Breast epithelium (tissue), 4 donors: ENCODE measurements around the gene MAN1A1. TPM values are rescaled to one million over a fixed set of nuclear protein-coding genes. Genes with fewer than 3 reads are reported as not detected.

Source experiments
- DNase-seq, 2 donors: peaks; one replicate each; pipeline ENCODE4 v3.0.0-alpha.2; 2019; ENCODE audit warnings: low spot score in 2 of 2
- H3K27ac ChIP-seq, 2 donors: fragments of 200-600 bp; sonication (generic) in 1 of 2; one replicate each; pipeline ENCODE4 v1.5.1; 2016 to 2019; ENCODE audit warnings: mild to moderate bottlenecking in 1 of 2
- H3K27me3 ChIP-seq, 2 donors: fragments of 200-600 bp; sonication (generic) in 1 of 2; one replicate each; pipeline versions ENCODE4 v1.5.1 to v1.6.0; 2017 to 2019; ENCODE audit warnings: control low read depth in 1 of 2, mild to moderate bottlenecking in 1 of 2
- H3K36me3 ChIP-seq: fragments of 200-600 bp; one replicate; pipeline ENCODE4 v1.5.1; 2019
- H3K4me1 ChIP-seq, 2 donors: fragments of 200-600 bp; sonication (generic); one replicate each; pipeline ENCODE4 v1.5.1; 2016 to 2019; ENCODE audit warnings: control low read depth in 1 of 2
- H3K4me3 ChIP-seq, 3 donors: fragments of 200-600 bp; sonication (generic); 1 replicate in 2 of 3; 2 replicates in 1 of 3; pipeline ENCODE4 v1.5.1; 2016 to 2019; ENCODE audit warnings: mild to moderate bottlenecking in 3 of 3, moderate library complexity in 2 of 3
- H3K9me3 ChIP-seq, 2 donors: fragments of 200-600 bp; sonication (generic) in 1 of 2; one replicate each; pipeline ENCODE4 v1.5.1; 2016 to 2019; ENCODE audit warnings: control low read depth in 1 of 2
- CTCF ChIP-seq, 3 donors: fragments of 450-650 bp; IDR thresholded peaks; one replicate each; pipeline ENCODE4 v1.5.1; 2016 to 2017; ENCODE audit warnings: antibody characterized with exemption in 3 of 3, mild to moderate bottlenecking in 3 of 3, moderate library complexity in 3 of 3
- POLR2A ChIP-seq: fragments of 450-650 bp; IDR thresholded peaks from one replicate; pipeline ENCODE4 v1.6.1; 2016; ENCODE audit warnings: antibody characterized with exemption, mild to moderate bottlenecking, moderate library complexity
- POLR2AphosphoS5 ChIP-seq, 3 donors: sonication (generic); formaldehyde crosslinking; IDR thresholded peaks; one replicate each; pipeline ENCODE4 v1.6.1; 2017; ENCODE audit warnings: antibody characterized with exemption in 3 of 3
- intact Hi-C: fragments of 100-400 bp; cut with DNase I; formaldehyde crosslinking; loops from one replicate; pipeline ENCODE4 v1.15.1; 2023; ENCODE audit warnings: low total_unique reads
- total RNA-seq, 3 donors: library from RNA; depleted of rRNA; stranded (reverse); fragments of >200 nt; gene quantifications; one replicate each; pipeline ENCODE4 v1.1.0, GENCODE V29; 2016

Gene MAN1A1
- total RNA-seq, 3 donors from 2014 or later: 81.2 to 481 (median 104) TPM

- DNase-seq: no peak
- intact Hi-C loops: no loop called here
- TF ChIP-seq POLR2A: no peak
- no peak for TF ChIP-seq POLR2AphosphoS5 (IDR thresholded peaks at IDR 0.05)
- TF ChIP-seq CTCF (IDR thresholded peaks at IDR 0.05): no peak
- Histone ChIP-seq H3K27ac (no peak overlapping the region), H3K4me3 (no peak overlapping the region), H3K27me3 (no peaks in the 10 kb centered on the region), H3K4me1 (no peaks in the 10 kb centered on the region), H3K36me3 (no peaks in the 10 kb centered on the region), H3K9me3 (no peaks in the 10 kb centered on the region)
Measured at GRCh38 chr6:119210596-119210995, 139.0 kb downstream of the MAN1A1 start.

GRCh38 chr6:119209452-119210205 lies 139.9 kb downstream of the MAN1A1 start:
- Histone ChIP-seq H3K27ac (peak overlapping the region in 1 of 2 donors; percentile 26), H3K4me3 (no peak overlapping the region), H3K27me3 (no peaks in the 10 kb centered on the region), H3K36me3 (no peaks in the 10 kb centered on the region), H3K4me1 (no peaks in the 10 kb centered on the region), H3K9me3 (no peaks in the 10 kb centered on the region)
- intact Hi-C loops: no loop called here
- TF ChIP-seq POLR2A (no peak), CTCF (IDR thresholded peaks at IDR 0.05) (no peak), POLR2AphosphoS5 (IDR thresholded peaks at IDR 0.05) (no peak)
- DNase-seq: no peak

GRCh38 chr6:119207971-119208725 lies 141.4 kb downstream of the MAN1A1 start:
- intact Hi-C loops: no loop called here
- no peaks in the 10 kb centered on the region for H3K9me3 ChIP-seq

GRCh38 chr6:119207327-119207726 lies 142.2 kb downstream of the MAN1A1 start:
- H3K27ac ChIP-seq: no peak overlapping the region
- H3K36me3 ChIP-seq: no peaks in the 10 kb centered on the region
- no peak overlapping the region for H3K4me3 ChIP-seq
- no peaks in the 10 kb centered on the region for H3K27me3 ChIP-seq
- no peaks in the 10 kb centered on the region for H3K9me3 ChIP-seq
- TF ChIP-seq POLR2AphosphoS5 (IDR thresholded peaks at IDR 0.05) (no peak), CTCF (IDR thresholded peaks at IDR 0.05) (no peak), POLR2A (no peak)
- H3K4me1 ChIP-seq: no peaks in the 10 kb centered on the region
- DNase-seq: no peak
- intact Hi-C loops: no loop called here

More at GRCh38 chr6:119207971-119208725, 141.4 kb downstream of the MAN1A1 start:
- no peak overlapping the region for H3K4me3 ChIP-seq
- H3K27me3 ChIP-seq: no peaks in the 10 kb centered on the region
- H3K36me3 ChIP-seq: no peaks in the 10 kb centered on the region
- H3K27ac ChIP-seq: no peak overlapping the region
- no peak for DNase-seq
- TF ChIP-seq CTCF (IDR thresholded peaks at IDR 0.05) (no peak), POLR2AphosphoS5 (IDR thresholded peaks at IDR 0.05) (no peak), POLR2A (no peak)
- no peaks in the 10 kb centered on the region for H3K4me1 ChIP-seq
